Keratinocyte (primary cell): ENCODE measurements around the gene SPTBN4. TPM values are rescaled to one million over a fixed set of nuclear protein-coding genes. Genes with fewer than 3 reads are reported as not detected.

Experiments
- DNase-seq: peaks from one replicate; pipeline ENCODE4 v3.0.0-alpha.2; 2011; ENCODE audit warnings: low read depth, missing footprints, low spot score
- FAIRE-seq: peaks from 2 replicates; lab custom pipeline; 2011; peaks lifted over from hg19 to GRCh38; lab: Jason Lieb, UNC
- H2AFZ ChIP-seq: 2 replicates; pipeline ENCODE4 v1.6.0; 2012; ENCODE audit warnings: low read length, control low read depth, inconsistent platforms; ENCODE audit not compliant: control insufficient read depth
- H3K27ac ChIP-seq: 2 replicates; pipeline ENCODE4 v1.5.1; 2011; ENCODE audit warnings: low read length; ENCODE audit not compliant: control insufficient read depth, insufficient read depth
- H3K27me3 ChIP-seq: 3 replicates; pipeline ENCODE4 v1.6.0; 2011; ENCODE audit warnings: low read length; ENCODE audit not compliant: control insufficient read depth, insufficient read depth; ENCODE audit errors: extremely low read depth
- H3K36me3 ChIP-seq, 2 experiments: 2 replicates in 1 of 2; 3 replicates in 1 of 2; pipeline ENCODE4 v1.5.1; 2011; ENCODE audit warnings: low read length in 2 of 2, mild to moderate bottlenecking in 1 of 2; ENCODE audit not compliant: control insufficient read depth in 2 of 2, insufficient read depth in 2 of 2; ENCODE audit errors: extremely low read depth in 1 of 2
- H3K4me1 ChIP-seq: 3 replicates; pipeline ENCODE4 v1.5.1; 2011; ENCODE audit warnings: low read length; ENCODE audit not compliant: control insufficient read depth, insufficient read depth; ENCODE audit errors: extremely low read depth
- H3K4me2 ChIP-seq: 3 replicates; pipeline ENCODE4 v1.6.0; 2011; ENCODE audit warnings: low read depth, low read length; ENCODE audit not compliant: control insufficient read depth, insufficient read depth; ENCODE audit errors: extremely low read depth
- H3K4me3 ChIP-seq, 3 experiments: fragments of 200-600 bp in 1 of 3; sonication (generic) in 1 of 3; 2 replicates in 2 of 3; 3 replicates in 1 of 3; pipeline ENCODE4 v1.5.1; 2011 to 2016; ENCODE audit warnings: low read length in 3 of 3, mild to moderate bottlenecking in 3 of 3, control low read depth in 2 of 3, inconsistent platforms in 1 of 3, low read depth in 1 of 3, mixed read lengths in 1 of 3, mixed run types in 1 of 3, moderate library complexity in 1 of 3; ENCODE audit not compliant: control insufficient read depth in 2 of 3, insufficient read depth in 2 of 3; ENCODE audit errors: extremely low read depth in 1 of 3
- H3K79me2 ChIP-seq: 2 replicates; pipeline ENCODE4 v1.6.0; 2012; ENCODE audit warnings: low read length; ENCODE audit not compliant: control insufficient read depth, insufficient read depth
- H3K9ac ChIP-seq: 3 replicates; pipeline ENCODE4 v1.6.0; 2011; ENCODE audit warnings: low read length; ENCODE audit not compliant: control insufficient read depth, insufficient read depth; ENCODE audit errors: extremely low read depth
- H3K9me1 ChIP-seq: 3 replicates; pipeline ENCODE4 v1.6.0; 2011; ENCODE audit warnings: low read length; ENCODE audit not compliant: control insufficient read depth, insufficient read depth; ENCODE audit errors: extremely low read depth
- H3K9me3 ChIP-seq: 2 replicates; pipeline ENCODE4 v1.5.1; 2012; ENCODE audit warnings: low read depth, low read length; ENCODE audit not compliant: control insufficient read depth
- H4K20me1 ChIP-seq: 3 replicates; pipeline ENCODE4 v1.6.0; 2011; ENCODE audit warnings: low read length; ENCODE audit not compliant: control insufficient read depth, insufficient read depth; ENCODE audit errors: extremely low read depth
- CTCF ChIP-seq, 3 experiments: IDR thresholded peaks in 1 of 3; conservative IDR thresholded peaks in 1 of 3; optimal IDR thresholded peaks in 1 of 3; 2 replicates in 2 of 3; 3 replicates in 1 of 3; pipeline versions ENCODE3 to v1.5.1; 2011; ENCODE audit warnings: low read length in 3 of 3, mild to moderate bottlenecking in 3 of 3, moderate library complexity in 2 of 3, control low read depth in 1 of 3, inconsistent platforms in 1 of 3; ENCODE audit not compliant: insufficient read depth in 2 of 3; ENCODE audit errors: extremely low read depth in 1 of 3
- EZH2 ChIP-seq: IDR thresholded peaks from one replicate; pipeline ENCODE4 v1.6.1; 2012; ENCODE audit warnings: inconsistent platforms, mild to moderate bottlenecking, low read length, moderate library complexity
- dilution Hi-C: fragments of 300-500 bp; cut with MboI; formaldehyde crosslinking; loops from one replicate; pipeline ENCODE4 v1.7.0; 2020; ENCODE audit warnings: low sequenced_read_pairs; ENCODE audit not compliant: extremely low pct_ligation_motif_present
- polyA plus RNA-seq, 5 experiments: library from polyadenylated mRNA; depleted of rRNA in 3 of 5; stranded (reverse) in 3 of 5; stranded (forward) in 1 of 5; unstranded in 1 of 5; fragments of >200 nt; gene quantifications; 1 replicate in 1 of 5; 2 replicates in 3 of 5; 3 replicates in 1 of 5; pipeline versions ENCODE4 v1.2.1 to v1.2.3, GENCODE V29; 2011 to 2012; ENCODE audit warnings: missing spikeins in 2 of 5, low read depth in 1 of 5, low replicate concordance in 1 of 5

Gene SPTBN4
- polyA plus RNA-seq, 1 donor (not counting 4 experiments of a cell fraction or from before 2014, with no cell fraction given): 0.17 TPM

- Histone ChIP-seq H3K79me2 (no peaks in the 10 kb centered on the region), H3K4me1 (no peaks in the 10 kb centered on the region), H3K27ac (no peak overlapping the region), H3K9me1 (no peaks in the 10 kb centered on the region), H2AFZ (no peak overlapping the region), H3K9me3 (no peaks in the 10 kb centered on the region), H3K4me2 (no peak overlapping the region), H3K27me3 (peaks cover 28% of the 10 kb centered on the region), H3K36me3 (no peaks in the 10 kb centered on the region), H3K9ac (no peak overlapping the region), H3K4me3 (no peak overlapping the region), H4K20me1 (no peaks in the 10 kb centered on the region)
- TF ChIP-seq EZH2: peak; percentile 12
- TF ChIP-seq CTCF (optimal IDR thresholded peaks at IDR 0.05 in 1 of 3, IDR thresholded peaks at IDR 0.05 in 1 of 3, conservative IDR thresholded peaks at IDR 0.05 in 1 of 3; ENCODE audit: extremely low read depth in 1 of 3, insufficient read depth in 2 of 3, low read length in 3 of 3): no peak
- DNase-seq (no peak), FAIRE-seq (no peak)
- dilution Hi-C loops: no loop called here
Measured at GRCh38 chr19:40553885-40554857, 87.4 kb downstream of the SPTBN4 start.

GRCh38 chr19:40555978-40556689 is 89.3 kb downstream of the SPTBN4 start:
- Histone ChIP-seq H3K79me2 (no peaks in the 10 kb centered on the region), H3K9me1 (no peaks in the 10 kb centered on the region)

More at GRCh38 chr19:40555978-40556689, 89.3 kb downstream of the SPTBN4 start:
- no peak overlapping the region for H2AFZ ChIP-seq
- dilution Hi-C loops: no loop called here
- peaks cover 43% of the 10 kb centered on the region for H3K27me3 ChIP-seq
- no peak overlapping the region for H3K9ac ChIP-seq
- H3K9me3 ChIP-seq: no peaks in the 10 kb centered on the region
- H3K4me3 ChIP-seq: no peak overlapping the region
- H3K27ac ChIP-seq: no peak overlapping the region
- no peak overlapping the region for H3K4me2 ChIP-seq
- H3K4me1 ChIP-seq: no peaks in the 10 kb centered on the region
- H3K36me3 ChIP-seq: no peaks in the 10 kb centered on the region
- FAIRE-seq (no peak), DNase-seq (no peak)
- TF ChIP-seq CTCF (optimal IDR thresholded peaks at IDR 0.05 in 1 of 3, IDR thresholded peaks at IDR 0.05 in 1 of 3, conservative IDR thresholded peaks at IDR 0.05 in 1 of 3; ENCODE audit: extremely low read depth in 1 of 3, insufficient read depth in 2 of 3, low read length in 3 of 3) (no peak), EZH2 (no peak)
- H4K20me1 ChIP-seq: no peaks in the 10 kb centered on the region
